K562 (cell line): ENCODE results near the gene CNGA3. TPM values are rescaled to one million over a fixed set of nuclear protein-coding genes. Genes with fewer than 3 reads are reported as not detected.

Experiments used
- ATAC-seq: fragments of 200-7000 bp; cut with Tn5 transposase; 3 replicates; pipeline ENCODE4 v1.9.1; 2020; ENCODE audit warnings: moderate library complexity
- BruUV-seq: library from RNA; stranded (reverse); fragments of 400-500 nt; replicated peaks from 2 replicates; lab custom pipeline; 2021; lab: Mats Ljungman, UMichigan
- CTCF ChIA-PET: fragments of 300-600 bp; formaldehyde crosslinking; extraction: SDS; loops from one replicate; lab custom pipeline; 2021; ENCODE audit warnings: low intra/inter-chr PET ratio; lab: Yijun Ruan, JAX
- POLR2A ChIA-PET: fragments of 300-600, 350-650 bp; sonication (Branson Sonifier 250); formaldehyde crosslinking; extraction: SDS; loops from one replicate; lab custom pipeline; 2021; ENCODE audit warnings: antibody characterized with exemption, inconsistent platforms; lab: Yijun Ruan, JAX
- DNase-seq, 4 experiments: peaks; one replicate each; pipeline versions ENCODE4 v3.0.0 to v3.0.0-alpha.2; 2011 to 2018; ENCODE audit warnings: low spot score in 3 of 4, mixed read lengths in 3 of 4; ENCODE audit errors: extremely low read depth in 1 of 4
- FAIRE-seq: peaks from 2 replicates; lab custom pipeline; 2011; peaks lifted over from hg19 to GRCh38; lab: Jason Lieb, UNC
- H2AFZ ChIP-seq: 2 replicates; pipeline ENCODE4 v1.6.0; 2011; ENCODE audit warnings: low read depth, low read length, control low read depth, inconsistent platforms
- H3K27ac ChIP-seq: fragments of 200-600 bp; 3 replicates; pipeline ENCODE4 v1.8.0; 2011; ENCODE audit warnings: low read depth, mild to moderate bottlenecking, control low read depth, inconsistent platforms, low read length, moderate library complexity, mixed read lengths; ENCODE audit errors: extremely low read depth
- H3K27me3 ChIP-seq, 2 experiments: fragments of 300-600 bp in 1 of 2; 2 replicates in 1 of 2; 3 replicates in 1 of 2; pipeline versions ENCODE4 v1.6.0 to v1.8.0; 2011; ENCODE audit warnings: inconsistent platforms in 2 of 2, low read length in 2 of 2, mild to moderate bottlenecking in 1 of 2, mixed read lengths in 1 of 2, moderate library complexity in 1 of 2; ENCODE audit not compliant: control insufficient read depth in 2 of 2, insufficient read depth in 2 of 2
- H3K36me3 ChIP-seq: fragments of 300-600 bp; 3 replicates; pipeline ENCODE4 v1.8.0; 2011; ENCODE audit warnings: mild to moderate bottlenecking, low read length, inconsistent platforms; ENCODE audit not compliant: control insufficient read depth, insufficient read depth
- H3K4me1 ChIP-seq, 2 experiments: fragments of 200-600 bp in 1 of 2; replicated peaks in 1 of 2; 2 replicates in 1 of 2; 3 replicates in 1 of 2; pipeline versions ENCODE4 v1.5.1 to v1.8.0; 2011; ENCODE audit warnings: inconsistent platforms in 2 of 2, low read length in 2 of 2, mild to moderate bottlenecking in 1 of 2, mixed read lengths in 1 of 2, moderate library complexity in 1 of 2; ENCODE audit not compliant: control insufficient read depth in 2 of 2, insufficient read depth in 2 of 2
- H3K4me2 ChIP-seq: 2 replicates; pipeline ENCODE4 v1.6.1; 2011; ENCODE audit warnings: low read length, control low read depth, inconsistent platforms, mixed read lengths; ENCODE audit not compliant: insufficient read depth
- H3K4me3 ChIP-seq: fragments of 200-600 bp; sonication (generic), shearing (Covaris generic); 2 replicates; pipeline ENCODE4 v1.5.1; 2016; ENCODE audit warnings: control low read depth, inconsistent platforms
- H3K79me2 ChIP-seq: fragments of 200-600 bp; 3 replicates; pipeline ENCODE4 v1.8.0; 2011; ENCODE audit warnings: low read length, inconsistent platforms; ENCODE audit not compliant: control insufficient read depth, insufficient read depth
- H3K9ac ChIP-seq, 2 experiments: 2 replicates each; pipeline versions ENCODE4 v1.6.0 to v1.6.1; 2011; ENCODE audit warnings: low read depth in 2 of 2, low read length in 2 of 2, control low read depth in 1 of 2, inconsistent platforms in 1 of 2, mild to moderate bottlenecking in 1 of 2, mixed read lengths in 1 of 2; ENCODE audit not compliant: insufficient read depth in 1 of 2
- H3K9me1 ChIP-seq: one replicate; pipeline ENCODE4 v1.6.0; 2011; ENCODE audit warnings: inconsistent platforms, mild to moderate bottlenecking, low read length, moderate library complexity; ENCODE audit not compliant: control insufficient read depth, insufficient read depth
- H3K9me3 ChIP-seq: replicated peaks from 2 replicates; pipeline ENCODE4 v1.5.1; 2011; ENCODE audit warnings: low read depth, low read length, inconsistent platforms; ENCODE audit not compliant: control insufficient read depth, insufficient read depth
- H4K20me1 ChIP-seq: replicated peaks from 2 replicates; pipeline ENCODE4 v1.6.1; 2011; ENCODE audit warnings: low read length, inconsistent platforms, mixed read lengths; ENCODE audit not compliant: control insufficient read depth, insufficient read depth
- C11orf30 ChIP-seq: fragments of 450-650 bp; IDR thresholded peaks from 2 replicates; pipeline ENCODE4 v1.6.1; 2016; ENCODE audit warnings: low read depth, mild to moderate bottlenecking
- CBX5 ChIP-seq: IDR thresholded peaks from 2 replicates; pipeline ENCODE4 v1.6.1; 2014; ENCODE audit warnings: low read depth, borderline replicate concordance
- MAFG ChIP-seq: fragments of 450-650 bp; conservative IDR thresholded peaks from 2 replicates; pipeline ENCODE4 v1.6.1; 2016; ENCODE audit warnings: missing genetic modification characterization, missing compliant biosample characterization
- NCOR1 ChIP-seq: fragments of 450-650 bp; IDR thresholded peaks from 2 replicates; pipeline ENCODE4 v1.6.1; 2016; ENCODE audit warnings: mild to moderate bottlenecking, moderate library complexity
- RBM34 ChIP-seq: fragments of 200-400 bp; formaldehyde crosslinking; IDR thresholded peaks from 2 replicates; pipeline ENCODE4 v1.6.1; 2018; ENCODE audit warnings: low read length, borderline replicate concordance; ENCODE audit not compliant: insufficient read depth
- SMAD1 ChIP-seq: fragments of 150-350 bp; IDR thresholded peaks from 2 replicates; pipeline ENCODE4 v1.6.1; 2014; ENCODE audit warnings: low read length, low read depth; ENCODE audit not compliant: partially characterized antibody
- ZNF140 ChIP-seq: fragments of 250-450 bp; sonication (Bioruptor Pico); IDR thresholded peaks from 2 replicates; pipeline ENCODE4 v1.8.0; 2021; ENCODE audit warnings: moderate library complexity, mild to moderate bottlenecking, inconsistent platforms
- ZNF316 ChIP-seq: fragments of 450-650 bp; IDR thresholded peaks from 2 replicates; pipeline ENCODE4 v1.6.1; 2016
- ZNF354B ChIP-seq: fragments of 250-450 bp; sonication (Bioruptor Pico); IDR thresholded peaks from 2 replicates; pipeline ENCODE4 v1.4.0; 2020
- WGBS: fragments of 100-300 bp; shearing (Covaris generic); methylation state at CpG from one replicate; pipeline ENCODE4 v1.1.6; 2016; ENCODE audit warnings: low coverage, mixed read lengths; ENCODE audit not compliant: insufficient coverage; ENCODE audit errors: missing lambda C conversion rate; 5-methylcytosine and 5-hydroxymethylcytosine counted together
- in situ Hi-C: fragments of 300-500 bp; cut with MboI; formaldehyde crosslinking; loops from 4 replicates; pipeline ENCODE4 v1.15.0; 2018; ENCODE audit warnings: inconsistent platforms, mixed read lengths
- intact Hi-C: fragments of 100-400 bp; cut with micrococcal nuclease; formaldehyde crosslinking; loops from 2 replicates; pipeline ENCODE4 v1.14.2; 2022
- polyA plus RNA-seq, 8 experiments: library from polyadenylated mRNA; depleted of rRNA in 4 of 8; stranded (reverse) in 5 of 8; unstranded in 3 of 8; fragments of >200 nt; fragmentation: Nextera tagmentation in 2 of 8; fragmentation: Illumina TruSeq in 1 of 8; extraction: Ambion mirVana in 2 of 8; extraction: Trizol in 1 of 8; gene quantifications; 2 replicates each; pipeline versions ENCODE4 v1.2.1 to v1.2.3, GENCODE V29; 2011 to 2014; ENCODE audit warnings: inconsistent platforms in 1 of 8, missing spikeins in 1 of 8
- total RNA-seq, 7 experiments: library from RNA; depleted of rRNA in 6 of 7; stranded (reverse); fragments of >200 nt in 6 of 7; fragmentation: Illumina TruSeq in 2 of 7; extraction: Trizol in 2 of 7; gene quantifications; 2 replicates each; pipeline versions ENCODE4 v1.2.1 to v1.2.3, GENCODE V29; 2011 to 2021; ENCODE audit warnings: low replicate concordance in 1 of 7
- TF ChIP-seq, protein P1 (sequence below): fragments of 450-650 bp; IDR thresholded peaks from 2 replicates; pipeline ENCODE4 v1.6.1; 2017; ENCODE audit warnings: antibody characterized with exemption, mild to moderate bottlenecking
- TF ChIP-seq, protein P2 (sequence below): fragments of 450-650 bp; IDR thresholded peaks from 2 replicates; pipeline ENCODE4 v1.6.1; 2016; ENCODE audit warnings: mild to moderate bottlenecking
- TF ChIP-seq, protein P3 (sequence below): fragments of 150-350 bp; IDR thresholded peaks from 2 replicates; pipeline ENCODE4 v1.6.1; 2014; ENCODE audit warnings: low read depth, mild to moderate bottlenecking, low read length, borderline replicate concordance

Gene CNGA3
- total and polyA plus RNA-seq, 9 of the 15 experiments (the other 6 are each of a cell fraction or from before 2014, with no cell fraction given), result not detected

DNA sequence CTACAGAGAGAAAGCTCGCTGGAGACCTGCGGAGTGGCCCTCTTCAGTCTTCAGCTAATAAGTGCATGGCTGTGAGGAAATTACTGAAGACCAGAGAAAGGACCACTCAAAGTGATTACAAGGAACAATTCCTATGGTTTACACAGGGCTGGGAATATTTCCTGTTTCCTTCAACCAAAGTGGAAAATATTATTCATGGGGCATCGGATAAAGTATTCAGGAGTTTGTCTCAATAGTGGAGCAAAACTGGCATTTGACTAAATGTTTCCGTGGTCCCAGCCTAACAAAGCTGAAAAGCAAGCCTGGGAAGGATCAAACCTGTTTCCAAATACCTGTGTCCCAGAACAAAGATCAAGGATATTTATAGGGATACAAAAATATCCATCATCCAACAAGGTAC is 32.0 kb upstream of the CNGA3 start (continued):
- TF ChIP-seq, protein P1, sequence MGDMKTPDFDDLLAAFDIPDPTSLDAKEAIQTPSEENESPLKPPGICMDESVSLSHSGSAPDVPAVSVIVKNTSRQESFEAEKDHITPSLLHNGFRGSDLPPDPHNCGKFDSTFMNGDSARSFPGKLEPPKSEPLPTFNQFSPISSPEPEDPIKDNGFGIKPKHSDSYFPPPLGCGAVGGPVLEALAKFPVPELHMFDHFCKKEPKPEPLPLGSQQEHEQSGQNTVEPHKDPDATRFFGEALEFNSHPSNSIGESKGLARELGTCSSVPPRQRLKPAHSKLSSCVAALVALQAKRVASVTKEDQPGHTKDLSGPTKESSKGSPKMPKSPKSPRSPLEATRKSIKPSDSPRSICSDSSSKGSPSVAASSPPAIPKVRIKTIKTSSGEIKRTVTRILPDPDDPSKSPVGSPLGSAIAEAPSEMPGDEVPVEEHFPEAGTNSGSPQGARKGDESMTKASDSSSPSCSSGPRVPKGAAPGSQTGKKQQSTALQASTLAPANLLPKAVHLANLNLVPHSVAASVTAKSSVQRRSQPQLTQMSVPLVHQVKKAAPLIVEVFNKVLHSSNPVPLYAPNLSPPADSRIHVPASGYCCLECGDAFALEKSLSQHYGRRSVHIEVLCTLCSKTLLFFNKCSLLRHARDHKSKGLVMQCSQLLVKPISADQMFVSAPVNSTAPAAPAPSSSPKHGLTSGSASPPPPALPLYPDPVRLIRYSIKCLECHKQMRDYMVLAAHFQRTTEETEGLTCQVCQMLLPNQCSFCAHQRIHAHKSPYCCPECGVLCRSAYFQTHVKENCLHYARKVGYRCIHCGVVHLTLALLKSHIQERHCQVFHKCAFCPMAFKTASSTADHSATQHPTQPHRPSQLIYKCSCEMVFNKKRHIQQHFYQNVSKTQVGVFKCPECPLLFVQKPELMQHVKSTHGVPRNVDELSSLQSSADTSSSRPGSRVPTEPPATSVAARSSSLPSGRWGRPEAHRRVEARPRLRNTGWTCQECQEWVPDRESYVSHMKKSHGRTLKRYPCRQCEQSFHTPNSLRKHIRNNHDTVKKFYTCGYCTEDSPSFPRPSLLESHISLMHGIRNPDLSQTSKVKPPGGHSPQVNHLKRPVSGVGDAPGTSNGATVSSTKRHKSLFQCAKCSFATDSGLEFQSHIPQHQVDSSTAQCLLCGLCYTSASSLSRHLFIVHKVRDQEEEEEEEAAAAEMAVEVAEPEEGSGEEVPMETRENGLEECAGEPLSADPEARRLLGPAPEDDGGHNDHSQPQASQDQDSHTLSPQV, result no peak
- TF ChIP-seq RBM34, result no peak

DNA sequence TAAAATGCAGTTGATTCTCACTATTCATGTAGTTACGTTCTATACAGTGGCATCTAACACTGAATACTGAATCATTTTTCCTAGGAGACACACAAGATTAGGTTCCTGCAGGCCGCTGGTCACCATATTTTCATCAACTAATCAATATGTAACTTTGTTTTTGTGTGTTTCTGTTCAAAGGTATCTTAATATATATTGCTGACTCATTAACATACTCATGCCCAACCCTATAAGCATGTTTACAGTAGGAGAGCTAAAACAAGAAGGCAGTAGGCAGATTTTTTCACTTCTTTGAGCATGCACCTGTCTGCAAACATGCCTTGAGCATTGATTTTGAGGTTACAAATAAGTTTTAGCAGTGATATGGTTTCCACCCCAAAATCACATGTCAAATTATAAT is 30.3 kb upstream of the CNGA3 start:
- H4K20me1 ChIP-seq, result no peaks in the 10 kb centered on the region
- DNase-seq (no peak), FAIRE-seq (no peak), ATAC-seq (no peak)
- H3K4me1 ChIP-seq, result peaks cover 0 to 5% of the 10 kb centered on the region in 2 experiments; a peak in 1 of 5 replicates
- no peaks in the 10 kb centered on the region for H3K79me2 ChIP-seq
- POLR2A ChIA-PET, result no interaction called here
- H3K9me1 ChIP-seq, result no peaks in the 10 kb centered on the region
- no peak overlapping the region for H3K4me2 ChIP-seq
- no peaks in the 10 kb centered on the region for H3K9me3 ChIP-seq
- no peak overlapping the region for H3K4me3 ChIP-seq
- H3K9ac ChIP-seq, result no peak overlapping the region
- no peak overlapping the region for H3K27ac ChIP-seq
- BruUV-seq, result no TSS peak
- intact Hi-C loops (no loop called here), in situ Hi-C loops (no loop called here)
- no peak overlapping the region for H2AFZ ChIP-seq
- no peaks in the 10 kb centered on the region for H3K36me3 ChIP-seq
- 5% methylated on average over 2 of the region's 2 CpGs for WGBS
- CTCF ChIA-PET, result interaction anchor here (0.6 kb wide), 1 partner anchor 21 kb away, joined by 3 read pairs; no protein-coding TSS in a partner anchor
- H3K27me3 ChIP-seq, result peaks cover 9 to 20% of the 10 kb centered on the region in 2 experiments; a peak in 3 of 5 replicates
- TF ChIP-seq, protein P2, sequence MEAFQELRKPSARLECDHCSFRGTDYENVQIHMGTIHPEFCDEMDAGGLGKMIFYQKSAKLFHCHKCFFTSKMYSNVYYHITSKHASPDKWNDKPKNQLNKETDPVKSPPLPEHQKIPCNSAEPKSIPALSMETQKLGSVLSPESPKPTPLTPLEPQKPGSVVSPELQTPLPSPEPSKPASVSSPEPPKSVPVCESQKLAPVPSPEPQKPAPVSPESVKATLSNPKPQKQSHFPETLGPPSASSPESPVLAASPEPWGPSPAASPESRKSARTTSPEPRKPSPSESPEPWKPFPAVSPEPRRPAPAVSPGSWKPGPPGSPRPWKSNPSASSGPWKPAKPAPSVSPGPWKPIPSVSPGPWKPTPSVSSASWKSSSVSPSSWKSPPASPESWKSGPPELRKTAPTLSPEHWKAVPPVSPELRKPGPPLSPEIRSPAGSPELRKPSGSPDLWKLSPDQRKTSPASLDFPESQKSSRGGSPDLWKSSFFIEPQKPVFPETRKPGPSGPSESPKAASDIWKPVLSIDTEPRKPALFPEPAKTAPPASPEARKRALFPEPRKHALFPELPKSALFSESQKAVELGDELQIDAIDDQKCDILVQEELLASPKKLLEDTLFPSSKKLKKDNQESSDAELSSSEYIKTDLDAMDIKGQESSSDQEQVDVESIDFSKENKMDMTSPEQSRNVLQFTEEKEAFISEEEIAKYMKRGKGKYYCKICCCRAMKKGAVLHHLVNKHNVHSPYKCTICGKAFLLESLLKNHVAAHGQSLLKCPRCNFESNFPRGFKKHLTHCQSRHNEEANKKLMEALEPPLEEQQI, result no peak
- no peak for TF ChIP-seq NCOR1
- peak; percentile 48; the same call in 1 of the 2 replicates for TF ChIP-seq C11orf30
- no peak for TF ChIP-seq CBX5
- TF ChIP-seq ZNF354B, result no peak
- TF ChIP-seq SMAD1, result no peak
- peak; percentile 22; the same call in 1 of the 2 replicates for TF ChIP-seq MAFG (tag)
- TF ChIP-seq ZNF140 (CRISPR knock-in tag), result no peak
- TF ChIP-seq, protein P3, sequence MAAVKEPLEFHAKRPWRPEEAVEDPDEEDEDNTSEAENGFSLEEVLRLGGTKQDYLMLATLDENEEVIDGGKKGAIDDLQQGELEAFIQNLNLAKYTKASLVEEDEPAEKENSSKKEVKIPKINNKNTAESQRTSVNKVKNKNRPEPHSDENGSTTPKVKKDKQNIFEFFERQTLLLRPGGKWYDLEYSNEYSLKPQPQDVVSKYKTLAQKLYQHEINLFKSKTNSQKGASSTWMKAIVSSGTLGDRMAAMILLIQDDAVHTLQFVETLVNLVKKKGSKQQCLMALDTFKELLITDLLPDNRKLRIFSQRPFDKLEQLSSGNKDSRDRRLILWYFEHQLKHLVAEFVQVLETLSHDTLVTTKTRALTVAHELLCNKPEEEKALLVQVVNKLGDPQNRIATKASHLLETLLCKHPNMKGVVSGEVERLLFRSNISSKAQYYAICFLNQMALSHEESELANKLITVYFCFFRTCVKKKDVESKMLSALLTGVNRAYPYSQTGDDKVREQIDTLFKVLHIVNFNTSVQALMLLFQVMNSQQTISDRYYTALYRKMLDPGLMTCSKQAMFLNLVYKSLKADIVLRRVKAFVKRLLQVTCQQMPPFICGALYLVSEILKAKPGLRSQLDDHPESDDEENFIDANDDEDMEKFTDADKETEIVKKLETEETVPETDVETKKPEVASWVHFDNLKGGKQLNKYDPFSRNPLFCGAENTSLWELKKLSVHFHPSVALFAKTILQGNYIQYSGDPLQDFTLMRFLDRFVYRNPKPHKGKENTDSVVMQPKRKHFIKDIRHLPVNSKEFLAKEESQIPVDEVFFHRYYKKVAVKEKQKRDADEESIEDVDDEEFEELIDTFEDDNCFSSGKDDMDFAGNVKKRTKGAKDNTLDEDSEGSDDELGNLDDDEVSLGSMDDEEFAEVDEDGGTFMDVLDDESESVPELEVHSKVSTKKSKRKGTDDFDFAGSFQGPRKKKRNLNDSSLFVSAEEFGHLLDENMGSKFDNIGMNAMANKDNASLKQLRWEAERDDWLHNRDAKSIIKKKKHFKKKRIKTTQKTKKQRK, result no peak
- TF ChIP-seq ZNF316, result peak; percentile 61; the same call in 1 of the 2 replicates
